ENCODE measurements around the gene TRAF2. TPM values are rescaled to one million over a fixed set of nuclear protein-coding genes. Genes with fewer than 3 reads are reported as not detected.

TRAF2 gene
- total RNA-seq, 1 experiment from 2014 or later, result 10.1 TPM

DNA sequence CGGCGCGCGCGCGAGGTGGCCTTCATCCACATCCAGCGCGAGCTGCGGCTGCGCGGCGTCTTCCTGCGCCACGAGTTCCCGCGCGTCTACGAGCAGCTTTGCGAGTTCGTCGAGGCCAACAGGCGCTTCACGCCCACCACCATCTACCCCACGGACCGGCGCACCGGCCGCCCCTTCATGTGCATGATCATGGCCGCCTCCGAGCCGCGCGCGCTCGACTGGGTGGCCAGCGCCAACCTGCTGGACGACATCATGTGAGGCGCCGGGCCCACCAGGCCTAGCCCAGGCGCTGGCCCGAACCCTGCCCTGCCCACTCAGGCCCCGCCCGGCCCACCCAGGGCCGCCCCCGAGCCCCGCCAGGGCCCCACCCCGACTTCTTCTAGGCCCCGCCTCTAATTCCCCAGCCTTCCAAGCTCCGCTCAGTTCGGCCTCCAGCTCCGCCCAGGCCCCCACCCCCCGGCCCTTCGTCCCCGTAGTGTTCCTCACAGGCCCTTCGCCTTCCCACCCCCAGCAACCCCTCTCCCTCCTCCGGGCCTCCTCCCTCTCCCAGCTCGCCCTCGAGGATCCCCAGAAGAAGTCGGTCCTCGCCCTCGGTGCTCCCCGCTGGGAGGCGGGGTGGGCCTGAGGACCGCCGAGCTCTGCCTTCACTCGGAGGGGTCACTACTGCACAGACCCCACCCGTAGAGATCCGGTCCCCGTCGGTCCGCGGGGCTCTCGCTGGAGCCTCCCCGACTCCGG is 39.1 kb upstream of the TRAF2 start:
- peak; percentile 68 for DNase-seq (ENCODE audit: low read depth)

DNA sequence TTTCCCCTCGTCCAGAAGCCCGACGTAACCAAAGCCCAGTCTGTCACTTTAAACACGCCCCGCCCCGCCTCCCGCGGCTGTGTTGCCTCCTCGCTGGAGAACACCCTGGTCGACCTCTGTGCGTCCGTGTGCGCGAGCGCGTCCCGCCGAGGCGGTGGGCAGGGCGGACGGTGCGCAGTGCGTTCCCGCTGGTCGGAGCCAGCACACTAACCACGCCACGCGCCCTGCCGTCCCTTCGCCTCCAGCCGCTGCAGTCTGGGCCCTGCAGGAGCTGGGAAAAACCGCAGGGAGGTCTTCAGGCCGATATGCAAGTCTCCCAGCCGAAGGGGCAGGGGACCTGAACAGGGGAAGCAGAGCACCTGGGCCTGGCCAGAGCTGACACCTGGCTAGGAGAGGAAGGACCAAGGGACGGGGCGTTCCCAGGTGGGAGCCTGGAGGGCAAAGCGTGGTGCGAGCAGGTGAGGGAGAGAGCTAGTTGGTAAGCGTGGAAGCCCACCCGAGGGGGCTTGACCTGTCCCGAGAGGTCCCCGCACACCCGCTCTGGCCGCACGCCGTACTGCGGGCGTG is 38.4 kb upstream of the TRAF2 start:
- peak; percentile 87 for DNase-seq (ENCODE audit: low read depth)

- DNase-seq (ENCODE audit: low read depth), result peak; percentile 15
These were observed 37.8 kb upstream of the TRAF2 start for GRCh38 chr9:136848393-136849037.

- peak; percentile 96 for DNase-seq (ENCODE audit: low read depth)
These were observed 37.0 kb upstream of the TRAF2 start, which contains the start of gene PHPT1 for GRCh38 chr9:136849038-136849959. PHPT1 (plus strand) TSS chr9:136849409; CDS start chr9:136849431, 22 bp downstream.

GRCh38 chr9:136849960-136850865 is 36.1 kb upstream of the TRAF2 start:
- no peak for DNase-seq (ENCODE audit: low read depth)

DNA sequence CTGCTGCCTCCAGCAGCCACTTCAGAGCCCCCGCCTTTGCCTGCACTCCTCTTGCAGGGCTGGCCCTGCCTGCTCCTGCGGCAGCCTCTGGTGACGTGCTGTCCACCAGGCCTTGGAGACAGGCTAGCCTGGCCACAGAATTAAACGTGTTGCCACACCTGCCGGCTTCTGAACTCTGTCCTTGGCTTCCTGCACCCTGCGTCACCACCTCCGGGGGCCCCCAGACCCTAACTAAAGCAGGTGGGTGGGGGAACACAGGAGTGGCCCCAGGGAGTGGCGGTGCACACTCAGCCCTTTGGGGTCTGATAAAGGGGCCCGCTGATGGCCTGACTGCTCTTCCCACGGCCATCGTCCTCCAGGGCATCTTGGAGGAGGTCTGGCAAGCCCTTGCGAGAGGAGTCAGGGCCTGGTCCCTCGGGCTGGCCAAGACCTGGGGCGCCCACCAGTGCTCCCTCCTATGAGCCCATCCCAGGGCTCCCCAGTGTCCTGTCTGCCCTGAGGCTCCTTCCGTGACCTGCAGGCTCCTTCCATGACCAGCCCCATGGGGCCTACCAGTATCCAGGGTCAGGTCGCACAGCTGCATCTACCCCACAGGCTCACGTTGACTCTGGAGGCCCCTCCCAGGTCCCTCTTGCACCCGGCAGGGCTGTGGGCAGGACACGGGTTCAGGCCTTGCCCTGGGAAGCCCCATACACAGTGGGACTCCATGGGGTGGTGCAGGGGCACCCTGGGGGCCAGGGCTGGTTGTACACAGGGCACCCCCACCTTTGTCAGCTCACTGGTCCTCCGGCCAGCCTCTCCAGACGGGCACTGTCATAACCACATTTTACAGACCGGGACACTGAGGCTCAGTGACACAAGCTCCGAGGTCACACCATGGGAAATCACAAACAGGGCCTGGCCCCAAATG is 35.2 kb upstream of the TRAF2 start:
- no peak for DNase-seq (ENCODE audit: low read depth)

GRCh38 chr9:136851941-136852663 is 34.2 kb upstream of the TRAF2 start, which contains the start of gene MAMDC4:
MAMDC4 (plus strand) TSS chr9:136852346; CDS start chr9:136852417, 71 bp downstream.
- DNase-seq (ENCODE audit: low read depth), result no peak

DNA sequence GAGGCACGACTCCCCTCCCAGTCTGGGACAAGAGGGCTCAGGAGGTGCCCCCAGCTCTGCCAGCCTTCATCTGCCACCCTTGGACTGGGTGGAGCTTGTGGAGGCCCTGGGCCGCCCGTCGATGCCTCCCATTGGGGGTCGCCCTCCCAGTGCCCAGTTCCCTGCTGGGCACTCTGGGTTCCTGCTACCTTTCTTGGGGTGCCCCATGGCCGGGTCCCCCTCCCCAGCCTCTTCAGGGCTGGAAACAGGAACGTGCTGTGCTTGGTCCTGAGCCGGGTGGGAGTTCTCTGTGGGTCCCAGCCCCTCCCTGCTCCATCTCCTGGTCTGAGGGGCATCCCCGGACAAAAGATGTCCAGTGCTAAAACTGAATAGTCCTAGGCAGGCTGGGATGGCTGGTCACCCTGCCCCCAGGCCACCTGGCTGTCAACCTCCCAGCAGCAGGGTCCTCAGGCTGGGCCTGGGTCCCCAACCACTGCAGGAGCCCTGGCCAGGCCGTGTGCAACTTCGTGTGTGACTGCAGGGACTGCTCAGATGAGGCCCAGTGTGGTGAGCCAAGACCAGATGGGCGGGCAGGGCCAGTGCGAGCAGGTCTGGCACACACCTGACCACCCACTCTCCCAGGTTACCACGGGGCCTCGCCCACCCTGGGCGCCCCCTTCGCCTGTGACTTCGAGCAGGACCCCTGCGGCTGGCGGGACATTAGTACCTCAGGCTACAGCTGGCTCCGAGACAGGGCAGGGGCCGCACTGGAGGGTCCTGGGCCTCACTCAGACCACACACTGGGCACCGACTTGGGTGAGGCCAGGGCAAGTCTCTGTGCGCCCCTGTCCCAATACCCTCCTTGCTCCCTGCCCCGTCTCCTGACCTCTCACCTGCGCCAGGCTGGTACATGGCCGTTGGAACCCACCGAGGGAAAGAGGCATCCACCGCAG is 33.4 kb upstream of the TRAF2 start:
- DNase-seq (ENCODE audit: low read depth), result no peak

DNA sequence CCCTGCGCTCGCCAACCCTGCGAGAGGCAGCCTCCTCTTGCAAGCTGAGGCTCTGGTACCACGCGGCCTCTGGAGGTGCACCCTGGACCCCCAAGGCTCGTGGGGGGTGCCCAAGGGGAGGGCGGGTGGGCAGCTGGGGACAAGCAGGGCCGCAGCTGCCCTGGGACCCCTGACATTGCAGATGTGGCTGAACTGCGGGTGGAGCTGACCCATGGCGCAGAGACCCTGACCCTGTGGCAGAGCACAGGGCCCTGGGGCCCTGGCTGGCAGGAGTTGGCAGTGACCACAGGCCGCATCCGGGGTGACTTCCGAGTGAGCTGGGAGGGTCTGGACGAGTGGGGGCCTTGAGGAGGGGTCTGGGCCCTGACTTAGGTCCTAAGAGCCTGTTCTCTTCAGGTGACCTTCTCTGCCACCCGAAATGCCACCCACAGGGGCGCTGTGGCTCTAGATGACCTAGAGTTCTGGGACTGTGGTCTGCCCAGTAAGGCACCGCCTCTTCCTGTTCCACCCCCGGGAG is 32.7 kb upstream of the TRAF2 start:
- DNase-seq (ENCODE audit: low read depth), result no peak

DNA sequence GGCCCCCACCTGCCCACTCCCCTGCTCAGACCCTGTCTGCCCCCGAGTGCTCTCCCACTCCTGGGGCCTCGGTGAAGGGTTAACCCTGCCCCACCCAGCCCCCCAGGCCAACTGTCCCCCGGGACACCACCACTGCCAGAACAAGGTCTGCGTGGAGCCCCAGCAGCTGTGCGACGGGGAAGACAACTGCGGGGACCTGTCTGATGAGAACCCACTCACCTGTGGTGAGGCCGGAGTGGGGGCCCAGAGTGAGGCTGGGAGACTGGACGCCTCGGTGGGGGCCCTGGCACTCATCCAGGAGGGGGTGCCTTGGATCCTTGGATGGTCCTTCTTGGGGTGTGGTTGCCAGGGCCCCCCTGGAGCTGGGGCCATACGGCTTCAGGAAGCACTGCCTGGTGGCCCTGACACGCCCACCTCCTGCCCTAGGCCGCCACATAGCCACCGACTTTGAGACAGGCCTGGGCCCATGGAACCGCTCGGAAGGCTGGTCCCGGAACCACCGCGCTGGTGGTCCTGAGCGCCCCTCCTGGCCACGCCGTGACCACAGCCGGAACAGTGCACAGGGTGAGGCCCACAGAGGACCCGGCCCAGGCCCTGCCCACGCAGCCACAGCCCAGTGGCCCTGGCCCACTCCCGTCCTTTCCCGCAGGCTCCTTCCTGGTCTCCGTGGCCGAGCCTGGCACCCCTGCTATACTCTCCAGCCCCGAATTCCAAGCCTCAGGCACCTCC is 32.0 kb upstream of the TRAF2 start:
- no peak for DNase-seq (ENCODE audit: low read depth)

- DNase-seq (ENCODE audit: low read depth), result no peak
These were observed 31.4 kb upstream of the TRAF2 start for GRCh38 chr9:136854842-136855460.

GRCh38 chr9:136855461-136856078 is 30.7 kb upstream of the TRAF2 start:
- no peak for DNase-seq (ENCODE audit: low read depth)

- DNase-seq (ENCODE audit: low read depth), result no peak
These were observed 30.2 kb upstream of the TRAF2 start for GRCh38 chr9:136856079-136856476.

DNA sequence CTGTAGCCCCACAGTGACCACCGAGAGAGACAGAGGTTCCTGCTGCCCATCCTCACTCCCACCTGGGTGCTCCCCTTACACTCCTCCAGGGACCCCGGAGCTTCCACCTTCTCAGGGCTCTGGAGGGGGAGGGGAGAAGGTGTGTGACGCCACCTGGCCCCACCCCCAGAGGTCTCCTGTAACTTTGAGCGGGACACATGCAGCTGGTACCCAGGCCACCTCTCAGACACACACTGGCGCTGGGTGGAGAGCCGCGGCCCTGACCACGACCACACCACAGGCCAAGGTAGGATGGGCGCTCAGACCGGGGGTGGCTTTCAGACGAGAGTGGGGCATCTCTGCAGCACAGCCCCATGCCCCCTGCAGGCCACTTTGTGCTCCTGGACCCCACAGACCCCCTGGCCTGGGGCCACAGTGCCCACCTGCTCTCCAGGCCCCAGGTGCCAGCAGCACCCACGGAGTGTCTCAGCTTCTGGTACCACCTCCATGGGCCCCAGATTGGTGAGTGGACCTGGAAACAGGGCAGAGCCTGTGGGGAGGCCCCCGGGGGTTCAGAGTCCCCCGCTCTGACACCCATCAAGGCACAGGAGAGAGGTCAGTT is 29.7 kb upstream of the TRAF2 start:
- no peak for DNase-seq (ENCODE audit: low read depth)

GRCh38 chr9:136857166-136857565 is 29.1 kb upstream of the TRAF2 start:
- DNase-seq (ENCODE audit: low read depth), result no peak

Measured in RPMI7951 (cell line).